ENCODE results near the gene AGAP3. TPM values are rescaled to one million over a fixed set of nuclear protein-coding genes. Genes with fewer than 3 reads are reported as not detected.

The AGAP3 gene
- total and polyA plus RNA-seq, 4 donors, result 75.9 to 194 (median 110) TPM

- Histone ChIP-seq H3K27ac (ENCODE audit: low read depth in 1 of 2, low read length in 1 of 2) (no peak overlapping the region), H3K9me3 (ENCODE audit: control insufficient read depth in 4 of 4, insufficient read depth in 3 of 4, low read length in 3 of 4) (no peaks in the 10 kb centered on the region), H3K4me1 (ENCODE audit: control insufficient read depth in 5 of 5, insufficient read depth in 5 of 5, low read length in 5 of 5) (peaks cover 0 to 10% (median 0%) of the 10 kb centered on the region in 5 donors), H3K27me3 (ENCODE audit: control insufficient read depth in 3 of 3, insufficient read depth in 3 of 3, low read length in 2 of 3) (peaks cover 0 to 3% (median 0%) of the 10 kb centered on the region in 3 donors), H3K9ac (ENCODE audit: insufficient read depth in 1 of 2, low read length in 2 of 2) (no peak overlapping the region), H3K36me3 (ENCODE audit: control insufficient read depth in 4 of 4, insufficient read depth in 4 of 4, low read length in 4 of 4) (peaks cover 0 to 63% (median 14%) of the 10 kb centered on the region in 4 donors), H3K4me3 (no peak overlapping the region)
- DNase-seq (no peak), ATAC-seq (ENCODE audit: insufficient read depth, low FRiP score) (no peak)
- TF ChIP-seq, protein P1, sequence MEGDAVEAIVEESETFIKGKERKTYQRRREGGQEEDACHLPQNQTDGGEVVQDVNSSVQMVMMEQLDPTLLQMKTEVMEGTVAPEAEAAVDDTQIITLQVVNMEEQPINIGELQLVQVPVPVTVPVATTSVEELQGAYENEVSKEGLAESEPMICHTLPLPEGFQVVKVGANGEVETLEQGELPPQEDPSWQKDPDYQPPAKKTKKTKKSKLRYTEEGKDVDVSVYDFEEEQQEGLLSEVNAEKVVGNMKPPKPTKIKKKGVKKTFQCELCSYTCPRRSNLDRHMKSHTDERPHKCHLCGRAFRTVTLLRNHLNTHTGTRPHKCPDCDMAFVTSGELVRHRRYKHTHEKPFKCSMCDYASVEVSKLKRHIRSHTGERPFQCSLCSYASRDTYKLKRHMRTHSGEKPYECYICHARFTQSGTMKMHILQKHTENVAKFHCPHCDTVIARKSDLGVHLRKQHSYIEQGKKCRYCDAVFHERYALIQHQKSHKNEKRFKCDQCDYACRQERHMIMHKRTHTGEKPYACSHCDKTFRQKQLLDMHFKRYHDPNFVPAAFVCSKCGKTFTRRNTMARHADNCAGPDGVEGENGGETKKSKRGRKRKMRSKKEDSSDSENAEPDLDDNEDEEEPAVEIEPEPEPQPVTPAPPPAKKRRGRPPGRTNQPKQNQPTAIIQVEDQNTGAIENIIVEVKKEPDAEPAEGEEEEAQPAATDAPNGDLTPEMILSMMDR (IDR thresholded peaks at IDR 0.05; ENCODE audit: control extremely low read depth, extremely low read depth), result no peak
- WGBS, 2 donors, result 94 to 95% methylated on average over 38 of the region's 38 CpGs
Measured at GRCh38 chr7:151118108-151119054, 32.1 kb downstream of the AGAP3 start.

- 92 to 97% methylated on average over 13 of the region's 13 CpGs for WGBS, 2 donors
- no peaks in the 10 kb centered on the region for H3K9me3 ChIP-seq (ENCODE audit: control insufficient read depth in 4 of 4, insufficient read depth in 3 of 4, low read length in 3 of 4)
- H3K27ac ChIP-seq (ENCODE audit: low read depth in 1 of 2, low read length in 1 of 2), result no peak overlapping the region
- peaks cover 0 to 4% (median 0%) of the 10 kb centered on the region in 5 donors for H3K4me1 ChIP-seq (ENCODE audit: control insufficient read depth in 5 of 5, insufficient read depth in 5 of 5, low read length in 5 of 5)
- peaks cover 0 to 1% (median 0%) of the 10 kb centered on the region in 3 donors for H3K27me3 ChIP-seq (ENCODE audit: control insufficient read depth in 3 of 3, insufficient read depth in 3 of 3, low read length in 2 of 3)
- TF ChIP-seq, protein P1 (IDR thresholded peaks at IDR 0.05; ENCODE audit: control extremely low read depth, extremely low read depth), result no peak
- H3K36me3 ChIP-seq (ENCODE audit: control insufficient read depth in 4 of 4, insufficient read depth in 4 of 4, low read length in 4 of 4), result peaks cover 0 to 67% (median 14%) of the 10 kb centered on the region in 4 donors
- no peak overlapping the region for H3K9ac ChIP-seq (ENCODE audit: insufficient read depth in 1 of 2, low read length in 2 of 2)
- no peak overlapping the region for H3K4me3 ChIP-seq
- no peak for DNase-seq
- ATAC-seq (ENCODE audit: insufficient read depth, low FRiP score), result no peak
Measured at GRCh38 chr7:151119055-151119415, 32.8 kb downstream of the AGAP3 start.

DNA sequence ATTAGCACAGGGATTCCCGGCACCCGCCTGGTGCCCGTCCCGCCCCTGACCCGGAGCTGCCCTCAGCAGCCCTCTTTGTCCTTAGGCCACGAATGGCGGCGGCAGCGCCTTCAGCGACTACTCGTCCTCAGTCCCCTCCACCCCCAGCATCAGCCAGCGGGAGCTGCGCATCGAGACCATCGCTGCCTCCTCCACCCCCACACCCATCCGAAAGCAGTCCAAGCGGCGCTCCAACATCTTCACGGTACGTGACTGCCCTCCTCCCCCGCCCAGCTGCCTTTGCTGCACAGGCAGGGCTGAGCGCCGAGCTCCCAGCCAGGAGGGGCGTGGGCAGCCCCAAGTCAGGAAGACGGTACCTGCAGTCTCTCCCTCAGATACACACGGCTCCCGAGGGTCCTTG lies 33.6 kb downstream of the AGAP3 start:
- 94 to 95% methylated on average over 27 of the region's 27 CpGs for WGBS, 2 donors
- TF ChIP-seq, protein P1 (IDR thresholded peaks at IDR 0.05; ENCODE audit: control extremely low read depth, extremely low read depth), result no peak
- H3K36me3 ChIP-seq (ENCODE audit: control insufficient read depth in 4 of 4, insufficient read depth in 4 of 4, low read length in 4 of 4), result peaks cover 0 to 69% (median 15%) of the 10 kb centered on the region in 4 donors

More for the DNA sequence above, 33.6 kb downstream of the AGAP3 start:
- ATAC-seq (ENCODE audit: insufficient read depth, low FRiP score) (no peak), DNase-seq (no peak)
- H3K27ac ChIP-seq (ENCODE audit: low read depth in 1 of 2, low read length in 1 of 2), result no peak overlapping the region
- no peaks in the 10 kb centered on the region for H3K9me3 ChIP-seq (ENCODE audit: control insufficient read depth in 4 of 4, insufficient read depth in 3 of 4, low read length in 3 of 4)
- no peaks in the 10 kb centered on the region for H3K27me3 ChIP-seq (ENCODE audit: control insufficient read depth in 3 of 3, insufficient read depth in 3 of 3, low read length in 2 of 3)
- H3K4me3 ChIP-seq, result no peak overlapping the region
- H3K9ac ChIP-seq (ENCODE audit: insufficient read depth in 1 of 2, low read length in 2 of 2), result no peak overlapping the region
- H3K4me1 ChIP-seq (ENCODE audit: control insufficient read depth in 5 of 5, insufficient read depth in 5 of 5, low read length in 5 of 5), result peaks cover 0 to 4% (median 0%) of the 10 kb centered on the region in 5 donors
